ENCODE data around the gene CCM2.

CCM2 gene

DNA sequence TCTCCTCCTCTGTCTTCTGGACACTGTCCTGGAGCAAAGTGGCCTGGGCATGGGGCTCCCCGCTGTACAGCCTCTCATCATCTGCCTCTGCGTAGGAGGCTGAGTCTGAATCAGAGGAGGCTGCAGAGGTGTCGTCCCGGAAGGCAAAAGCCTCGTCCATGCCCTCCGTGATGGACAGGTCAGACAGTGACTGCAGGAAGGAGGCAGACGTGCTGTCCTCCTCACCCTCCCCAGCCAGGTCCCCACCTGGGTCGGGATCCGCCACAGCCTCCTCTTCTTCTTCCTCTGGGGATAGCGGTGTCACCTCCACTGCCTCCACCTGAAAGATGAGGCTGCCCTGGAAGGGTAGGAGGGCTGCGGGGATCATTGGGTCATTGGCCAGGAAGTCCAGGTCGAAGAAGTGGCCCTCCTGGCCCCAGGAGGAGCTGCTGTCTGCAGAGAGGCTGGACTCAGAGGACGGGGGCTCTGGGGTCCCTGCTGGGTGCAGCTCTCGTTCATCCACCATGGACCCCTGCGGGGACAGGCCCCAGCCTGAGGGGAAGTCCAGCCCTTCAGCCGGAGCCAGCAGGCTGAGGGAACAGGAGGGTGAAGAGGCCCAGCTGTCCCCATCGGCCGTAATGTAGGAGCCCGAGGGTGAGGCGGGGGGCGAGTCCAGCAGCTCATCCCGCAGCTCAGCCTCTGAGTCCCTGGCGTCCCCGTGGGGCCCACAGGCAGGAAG lies 85.1 kb downstream of the CCM2 start:
- no peak for DNase-seq

DNA sequence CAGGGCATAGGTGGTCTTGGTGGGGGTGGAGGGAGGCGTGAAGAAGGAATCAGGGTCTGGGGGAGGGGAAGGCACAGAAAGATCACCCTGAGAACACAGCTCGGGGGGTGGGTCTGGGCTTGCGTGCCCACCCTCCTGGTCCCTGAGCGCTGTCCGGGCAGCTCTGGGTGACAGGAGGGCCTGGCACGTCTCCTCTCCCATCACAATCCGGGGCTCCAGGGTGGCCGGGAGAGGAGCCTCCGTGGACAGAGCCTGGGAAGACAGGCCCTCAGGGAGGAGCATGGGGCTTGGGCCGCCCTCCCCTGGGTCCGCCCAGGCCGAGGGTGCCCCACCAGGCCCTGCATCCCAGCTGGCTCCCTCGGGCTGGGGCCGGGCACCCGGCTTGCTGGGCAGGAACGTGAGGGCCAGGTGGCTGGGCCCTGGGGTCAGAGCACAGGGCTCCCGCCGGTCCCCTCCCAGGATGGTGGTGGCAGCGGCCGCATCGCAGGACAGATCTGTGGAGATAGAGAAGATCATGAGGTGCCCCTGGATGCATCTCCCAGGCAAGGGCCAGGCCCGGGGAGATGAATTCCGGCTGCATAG lies 85.7 kb downstream of the CCM2 start:
- DNase-seq: no peak

- no peak for DNase-seq
These were observed 86.5 kb downstream of the CCM2 start for GRCh38 chr7:45086331-45087065.

DNA sequence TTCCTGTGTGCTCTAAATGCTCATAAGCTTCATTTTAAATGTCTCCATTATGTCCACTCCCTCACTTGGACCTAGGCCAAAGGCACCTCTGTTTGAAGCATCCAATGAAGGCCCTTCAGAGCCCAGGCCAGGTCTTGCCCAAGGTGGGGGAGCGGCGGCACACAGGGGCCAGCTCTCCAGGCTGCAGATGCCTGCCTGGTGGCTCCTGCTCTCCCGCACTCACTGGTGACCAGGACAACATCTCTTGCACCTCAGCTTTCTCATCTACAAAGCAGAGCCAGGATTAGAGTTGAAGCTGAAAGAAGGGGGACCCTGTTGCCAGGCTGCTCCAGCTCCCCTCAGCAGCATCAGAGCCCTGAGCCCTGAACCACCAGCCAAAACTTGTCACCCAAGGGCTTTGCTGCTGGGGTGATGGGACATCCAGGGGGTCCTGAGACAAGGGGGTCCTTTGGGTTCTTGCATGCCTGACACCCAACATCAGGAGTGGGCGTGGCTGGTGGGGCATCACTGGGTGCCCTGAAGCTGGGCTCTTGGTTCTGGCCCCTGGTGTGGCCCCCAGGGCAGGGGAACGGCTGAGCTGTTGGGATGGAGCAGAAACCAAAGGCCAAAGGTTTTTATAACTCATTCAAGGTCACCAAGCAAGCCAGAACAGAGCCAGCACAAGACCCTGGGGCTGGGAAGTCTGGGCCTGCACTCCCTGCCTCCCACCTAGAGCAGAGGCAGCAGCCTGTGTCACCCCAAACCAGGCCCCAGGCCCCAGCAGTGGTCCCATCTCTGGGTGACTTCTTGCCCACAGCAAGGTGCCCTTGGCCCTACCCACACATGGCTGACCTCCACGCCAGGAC lies 87.5 kb downstream of the CCM2 start:
- no peak for DNase-seq

- no peak for DNase-seq
These were observed 88.2 kb downstream of the CCM2 start for GRCh38 chr7:45088146-45088701.

GRCh38 chr7:45088821-45089340 lies 88.9 kb downstream of the CCM2 start, which contains the start of gene NACAD:
Gene NACAD, minus strand, starts transcription at chr7:45088969. Its CDS starts 75 bp downstream, at chr7:45088894.
- DNase-seq: no peak

DNA sequence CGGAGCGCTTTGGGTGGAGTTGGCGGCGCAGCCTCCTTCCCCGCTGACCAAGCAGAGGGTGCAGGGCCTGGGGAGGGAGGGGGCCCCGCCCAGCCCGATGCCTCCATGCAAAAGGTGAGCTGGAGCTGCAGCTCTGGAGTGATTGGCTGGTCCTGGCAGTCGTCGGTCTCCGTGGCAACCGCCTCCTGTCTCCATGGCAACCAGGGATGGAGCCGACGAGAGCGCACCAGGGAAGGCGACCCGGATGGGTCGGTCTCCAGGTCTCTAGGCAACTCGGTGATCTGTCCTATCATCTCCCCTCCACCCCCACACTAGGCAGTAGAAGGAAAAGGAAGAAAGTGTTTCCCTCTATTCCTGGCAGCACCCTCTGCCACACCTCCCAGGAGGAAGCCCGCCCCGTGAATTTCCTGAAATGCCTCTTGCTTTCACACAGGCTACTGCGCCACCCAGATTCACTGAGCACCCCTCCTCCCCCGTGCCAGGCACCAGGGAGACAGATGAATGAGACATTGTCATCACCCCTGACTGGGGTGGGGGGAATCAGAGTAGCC lies 89.4 kb downstream of the CCM2 start:
- peak; percentile 26 to 36 for DNase-seq

GRCh38 chr7:45092100-45092930 lies 92.3 kb downstream of the CCM2 start:
- no peak for DNase-seq

GRCh38 chr7:45092931-45093235 lies 92.9 kb downstream of the CCM2 start:
- DNase-seq: no peak

DNA sequence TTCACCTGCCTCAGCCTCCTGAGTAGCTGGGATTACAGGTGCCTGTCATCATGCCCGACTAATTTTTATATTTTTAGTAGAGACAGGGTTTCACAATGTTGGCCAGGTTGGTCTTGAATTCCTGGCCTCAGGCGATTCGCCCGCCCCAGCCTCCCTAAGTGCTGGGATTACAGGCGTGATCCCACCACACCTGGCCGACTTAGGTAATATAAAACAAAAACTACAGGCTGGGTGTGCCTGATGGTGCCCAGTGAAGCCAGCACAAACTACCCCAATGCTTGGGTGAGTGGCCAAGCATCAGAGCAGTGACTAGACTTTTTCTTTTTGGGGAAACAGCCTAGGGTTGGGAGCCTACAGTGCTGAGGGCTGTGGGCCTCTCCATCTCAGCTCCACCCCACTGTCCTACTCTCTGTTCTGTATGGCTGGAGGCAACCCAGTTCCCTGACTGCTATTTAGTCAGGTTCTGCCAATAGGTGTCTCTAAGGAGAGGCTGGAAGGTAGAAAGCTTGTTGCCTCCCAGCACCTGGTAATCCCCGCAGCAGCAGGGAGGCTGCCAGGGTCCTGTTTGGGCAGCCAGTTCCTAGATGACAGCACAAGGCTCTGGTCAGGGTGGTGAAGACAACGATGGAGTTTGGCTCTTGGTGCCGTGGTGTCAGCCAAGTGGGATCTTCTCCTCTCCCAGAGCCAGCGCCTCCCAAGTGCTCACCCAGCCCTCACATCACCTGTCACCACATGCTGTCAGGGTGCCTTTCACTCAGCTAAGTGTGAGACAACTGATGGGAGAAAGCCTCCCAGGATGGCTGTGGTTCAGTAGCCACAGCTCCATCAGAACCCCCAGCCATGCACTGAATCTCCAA lies 99.2 kb downstream of the CCM2 start:
- no peak for DNase-seq

- no peak for DNase-seq
These were observed 100.1 kb downstream of the CCM2 start for GRCh38 chr7:45099891-45100760.

DNA sequence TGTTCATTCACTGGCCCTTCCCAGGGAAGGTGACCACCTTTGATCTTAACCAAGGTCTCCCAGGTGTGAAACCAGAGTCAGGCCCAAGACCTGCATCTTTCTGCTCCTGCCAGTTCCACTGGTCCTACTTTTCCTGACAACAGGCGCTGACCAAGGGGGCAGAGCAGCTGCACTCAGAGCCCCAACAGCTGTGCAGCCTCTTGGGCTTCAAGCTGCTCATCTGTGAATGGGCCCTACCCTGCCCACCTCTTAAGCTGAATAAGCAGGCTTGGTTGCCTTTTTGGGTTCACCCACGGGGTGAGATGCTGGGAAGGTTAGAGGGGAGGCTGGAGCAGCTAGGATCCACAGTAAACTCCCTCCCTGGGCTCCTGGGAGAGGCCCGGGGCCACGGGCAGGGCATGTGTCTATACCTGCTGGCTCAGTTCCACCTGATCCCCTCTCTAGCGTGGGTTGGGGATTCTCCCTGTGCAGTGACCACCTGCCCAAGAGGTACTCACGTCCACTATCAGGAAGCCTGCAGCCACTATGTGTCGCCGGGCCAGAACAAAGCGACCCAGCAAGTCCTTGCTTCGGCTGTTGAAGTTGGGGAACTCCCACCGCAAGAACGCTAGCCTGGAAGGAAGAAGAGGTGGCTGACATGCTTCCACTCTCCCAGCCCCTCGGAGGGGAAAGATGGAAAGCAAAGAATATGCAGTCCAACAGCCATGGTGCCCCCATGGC lies 100.9 kb downstream of the CCM2 start:
- DNase-seq: no peak

- no peak for DNase-seq
These were observed 101.7 kb downstream of the CCM2 start for GRCh38 chr7:45101748-45102147.

DNA sequence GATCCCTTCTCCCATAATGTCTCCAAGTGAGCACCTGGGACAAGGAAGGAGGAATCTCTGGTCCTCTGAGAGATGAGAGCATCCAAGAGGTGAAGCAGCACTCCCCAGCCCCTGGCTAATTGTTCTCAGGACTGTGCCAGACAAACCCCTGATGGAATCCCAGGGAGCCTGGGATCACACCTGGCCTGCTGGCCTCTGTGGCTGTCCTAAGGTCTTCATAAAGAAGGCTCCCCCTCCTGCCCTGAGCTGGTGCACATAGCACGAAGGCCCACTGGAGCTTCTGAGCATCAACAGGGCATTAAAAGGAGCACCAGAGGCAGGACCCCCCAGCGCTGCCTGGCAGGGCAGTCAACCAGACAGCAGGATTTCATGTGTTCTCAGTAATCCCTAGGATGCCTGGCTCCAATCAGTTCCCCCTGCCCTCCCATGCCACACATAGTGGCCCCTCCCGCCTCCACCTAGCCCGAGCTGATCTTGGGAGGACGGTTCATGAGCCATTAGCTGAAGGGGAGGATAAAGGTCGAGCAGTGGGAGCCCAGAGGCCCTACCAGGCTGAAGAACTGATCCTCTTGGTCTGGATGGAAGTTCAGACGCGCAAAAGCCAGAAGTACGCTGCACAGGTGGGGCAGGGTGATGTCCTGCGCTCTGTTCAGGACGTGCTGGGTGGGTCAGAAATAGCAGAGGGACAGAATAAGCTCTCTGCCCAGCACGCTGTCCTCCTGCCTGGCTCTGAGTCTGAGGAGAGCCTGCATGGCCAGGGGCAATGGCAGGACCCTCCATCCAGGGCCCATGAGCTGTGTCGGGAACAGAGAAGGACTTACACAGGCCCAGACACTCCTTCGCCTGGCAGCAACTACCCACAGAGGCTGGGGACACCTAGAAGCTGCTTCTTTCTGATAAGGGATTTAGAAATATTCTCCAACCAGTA lies 103.0 kb downstream of the CCM2 start:
- no peak for DNase-seq

DNA sequence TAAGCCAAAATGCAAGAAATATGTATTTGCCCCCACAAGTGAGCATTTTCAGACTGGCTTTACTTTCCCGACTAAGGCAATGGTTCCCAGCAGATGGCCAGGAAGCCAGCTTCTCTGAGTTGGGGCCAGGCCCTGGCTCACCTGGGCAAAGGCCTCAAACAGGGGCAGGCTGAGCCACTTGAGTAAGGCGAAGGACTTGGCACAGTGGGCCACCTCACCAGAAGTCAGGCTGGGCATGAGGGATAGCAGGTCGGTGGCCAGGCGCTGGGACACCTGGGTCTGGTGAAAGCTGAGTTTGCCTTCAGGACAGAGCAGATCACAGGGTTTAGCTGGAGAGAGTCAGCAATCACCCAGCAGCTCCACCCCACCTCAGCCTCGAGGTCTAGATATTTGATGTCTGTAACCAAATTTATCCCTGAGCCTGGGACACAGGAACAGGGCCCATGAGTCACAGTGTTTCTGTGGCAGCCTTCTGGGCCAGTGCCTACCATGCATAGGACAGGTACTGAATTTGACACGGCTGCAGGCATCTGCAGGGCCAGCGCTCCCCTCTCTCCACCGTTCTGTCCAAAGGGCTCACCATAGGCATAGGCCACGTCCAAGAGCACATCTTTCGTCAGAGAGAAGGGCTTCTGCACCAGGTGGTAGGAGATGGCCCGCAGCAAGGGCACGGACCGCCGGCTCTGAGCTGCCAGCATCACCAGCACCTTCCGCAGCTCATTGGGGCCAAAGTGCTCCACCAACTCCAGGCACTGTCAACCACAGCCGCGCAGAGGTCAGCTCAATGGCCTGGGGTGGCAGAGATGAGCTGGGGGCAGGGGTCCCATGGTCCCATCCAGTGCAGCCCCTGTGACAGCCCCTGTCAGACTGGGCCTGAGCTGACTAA lies 104.2 kb downstream of the CCM2 start:
- no peak for DNase-seq

DNA sequence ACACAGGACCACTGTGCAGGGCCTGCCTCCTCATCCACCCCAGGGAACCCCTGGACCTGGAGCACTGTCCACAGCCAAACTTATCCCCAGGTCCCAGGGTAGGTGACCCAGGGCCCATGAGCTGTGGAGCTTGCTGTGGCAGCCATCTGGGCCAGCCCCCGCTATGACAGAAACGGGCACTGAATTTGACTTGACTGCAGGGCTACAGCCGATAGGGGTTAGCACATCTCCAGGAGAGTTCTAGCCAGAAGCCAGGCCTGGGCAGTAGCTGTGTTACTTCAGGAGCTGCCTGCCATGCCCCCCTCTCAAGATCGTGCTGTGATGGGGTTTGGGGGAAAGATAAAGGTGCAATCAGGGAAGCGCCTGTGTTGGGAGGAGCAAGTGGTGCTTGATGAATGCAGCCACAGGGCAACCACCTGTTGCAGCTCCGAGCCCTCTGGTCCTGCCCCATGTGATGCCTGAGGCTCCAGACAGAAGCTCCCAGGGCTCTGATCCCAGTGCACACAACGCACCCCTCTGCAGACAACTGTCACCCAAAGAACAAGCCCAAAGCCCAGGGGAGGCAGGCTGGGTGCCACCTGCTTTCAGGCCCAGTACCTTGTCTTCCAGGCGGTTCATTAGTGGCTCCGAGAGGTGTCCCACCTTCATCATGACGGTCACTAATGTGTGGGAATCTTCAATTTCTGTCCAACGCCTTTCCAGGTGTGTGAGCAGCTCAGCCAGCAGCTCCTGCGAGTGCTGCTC lies 105.0 kb downstream of the CCM2 start:
- no peak for DNase-seq

All from NCI-H187 (cell line).